ENCODE measurements around the gene PRKAG3.

DNA sequence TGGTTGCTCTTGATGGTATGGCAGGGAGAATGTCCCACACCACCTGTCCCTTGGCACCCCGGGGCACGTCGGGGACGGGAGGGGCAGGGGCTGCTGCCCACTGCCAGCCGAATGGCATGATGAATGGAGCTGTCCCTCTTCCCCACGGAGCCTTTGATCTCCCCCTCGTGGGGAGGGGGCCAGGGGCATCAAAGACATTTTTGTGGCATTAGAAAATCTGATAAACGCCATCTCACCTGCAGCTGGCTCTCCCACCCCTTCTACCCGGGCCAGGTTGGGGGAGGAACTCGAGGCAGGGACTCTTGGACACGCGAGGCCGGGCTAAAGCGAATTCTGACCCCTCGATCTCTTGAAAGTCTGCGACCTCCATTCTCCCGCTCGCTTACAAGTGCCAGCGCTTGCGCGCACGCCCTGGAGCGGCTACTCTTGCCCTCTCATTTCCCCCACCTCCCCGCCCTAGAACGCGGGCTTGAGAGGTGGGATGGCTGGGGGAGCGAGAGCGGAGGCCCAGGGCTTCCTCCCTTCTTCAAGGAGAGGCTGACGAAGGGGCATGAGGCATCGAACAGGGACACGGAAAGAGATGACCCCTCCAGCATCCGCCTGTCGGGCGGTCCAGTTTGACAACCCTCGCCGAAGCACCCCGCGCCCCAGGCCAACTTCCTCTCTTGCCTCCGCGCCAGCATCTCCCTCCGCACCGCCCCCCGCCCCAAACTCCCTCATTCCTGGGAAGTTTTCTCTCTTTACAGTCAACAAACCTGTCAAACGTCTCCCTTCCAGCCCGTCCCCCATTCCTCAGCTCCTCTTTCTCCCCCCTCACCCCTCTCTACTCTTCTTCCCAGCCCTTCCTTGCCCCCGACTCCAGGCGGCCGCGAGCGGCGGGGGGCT is 27.3 kb upstream of the PRKAG3 start:
- TF ChIP-seq POLR2AphosphoS5 (IDR thresholded peaks at IDR 0.05; ENCODE audit: low read depth, low read length) (no peak), TAF1 (IDR thresholded peaks at IDR 0.05; ENCODE audit: borderline replicate concordance, insufficient read depth, low read length) (no peak), FOXP2 (optimal IDR thresholded peaks at IDR 0.05; ENCODE audit: borderline replicate concordance, extremely low read depth, extremely low read length, insufficient read depth) (no peak), SIN3A (IDR thresholded peaks at IDR 0.05; ENCODE audit: borderline replicate concordance, insufficient read depth, low read length) (no peak)
- TF ChIP-seq, protein P1, sequence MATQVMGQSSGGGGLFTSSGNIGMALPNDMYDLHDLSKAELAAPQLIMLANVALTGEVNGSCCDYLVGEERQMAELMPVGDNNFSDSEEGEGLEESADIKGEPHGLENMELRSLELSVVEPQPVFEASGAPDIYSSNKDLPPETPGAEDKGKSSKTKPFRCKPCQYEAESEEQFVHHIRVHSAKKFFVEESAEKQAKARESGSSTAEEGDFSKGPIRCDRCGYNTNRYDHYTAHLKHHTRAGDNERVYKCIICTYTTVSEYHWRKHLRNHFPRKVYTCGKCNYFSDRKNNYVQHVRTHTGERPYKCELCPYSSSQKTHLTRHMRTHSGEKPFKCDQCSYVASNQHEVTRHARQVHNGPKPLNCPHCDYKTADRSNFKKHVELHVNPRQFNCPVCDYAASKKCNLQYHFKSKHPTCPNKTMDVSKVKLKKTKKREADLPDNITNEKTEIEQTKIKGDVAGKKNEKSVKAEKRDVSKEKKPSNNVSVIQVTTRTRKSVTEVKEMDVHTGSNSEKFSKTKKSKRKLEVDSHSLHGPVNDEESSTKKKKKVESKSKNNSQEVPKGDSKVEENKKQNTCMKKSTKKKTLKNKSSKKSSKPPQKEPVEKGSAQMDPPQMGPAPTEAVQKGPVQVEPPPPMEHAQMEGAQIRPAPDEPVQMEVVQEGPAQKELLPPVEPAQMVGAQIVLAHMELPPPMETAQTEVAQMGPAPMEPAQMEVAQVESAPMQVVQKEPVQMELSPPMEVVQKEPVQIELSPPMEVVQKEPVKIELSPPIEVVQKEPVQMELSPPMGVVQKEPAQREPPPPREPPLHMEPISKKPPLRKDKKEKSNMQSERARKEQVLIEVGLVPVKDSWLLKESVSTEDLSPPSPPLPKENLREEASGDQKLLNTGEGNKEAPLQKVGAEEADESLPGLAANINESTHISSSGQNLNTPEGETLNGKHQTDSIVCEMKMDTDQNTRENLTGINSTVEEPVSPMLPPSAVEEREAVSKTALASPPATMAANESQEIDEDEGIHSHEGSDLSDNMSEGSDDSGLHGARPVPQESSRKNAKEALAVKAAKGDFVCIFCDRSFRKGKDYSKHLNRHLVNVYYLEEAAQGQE (IDR thresholded peaks at IDR 0.05; ENCODE audit: insufficient read depth in 1 of 2, low read depth in 2 of 2, low read length in 2 of 2), result no peak
